Neural cell (in vitro differentiated cells): ENCODE data around the gene SLC12A9. TPM values are rescaled to one million over a fixed set of nuclear protein-coding genes. Genes with fewer than 3 reads are reported as not detected.
A peak's percentile ranks its signal among the peaks of the same experiment; 100 is the strongest.

Experiments used
- H2AFZ ChIP-seq: fragments of 200-600, 300-800 bp; sonication (generic), shearing (Covaris generic); 2 replicates; pipeline ENCODE4 v1.6.0; 2014; ENCODE audit warnings: low read depth, mild to moderate bottlenecking, antibody characterized with exemption, low read length, moderate library complexity
- H3F3A ChIP-seq: fragments of 200-600 bp; shearing (Covaris generic); 2 replicates; pipeline ENCODE4 v1.6.1; 2016; ENCODE audit warnings: mild to moderate bottlenecking, moderate library complexity, mixed read lengths, antibody characterized with exemption, low read length; ENCODE audit not compliant: insufficient read depth, poor library complexity, severe bottlenecking
- H3K27ac ChIP-seq: fragments of 200-600, 300-800 bp; sonication (generic), shearing (Covaris generic); 2 replicates; pipeline ENCODE4 v1.5.1; 2014; ENCODE audit warnings: mild to moderate bottlenecking, low read length, moderate library complexity
- H3K27me3 ChIP-seq: fragments of 300-800, 200-600 bp; sonication (generic), shearing (Covaris generic); 2 replicates; pipeline ENCODE4 v1.6.0; 2014; ENCODE audit warnings: mild to moderate bottlenecking, low read depth, low read length, moderate library complexity; ENCODE audit not compliant: insufficient read depth
- H3K36me3 ChIP-seq: fragments of 300-800, 200-600 bp; sonication (generic), shearing (Covaris generic); 2 replicates; pipeline ENCODE4 v1.5.1; 2014; ENCODE audit warnings: mild to moderate bottlenecking, antibody characterized with exemption, low read length, moderate library complexity; ENCODE audit not compliant: insufficient read depth
- H3K4me2 ChIP-seq: fragments of 300-800, 200-600 bp; sonication (generic), shearing (Covaris generic); 2 replicates; pipeline ENCODE4 v1.6.0; 2014; ENCODE audit warnings: mild to moderate bottlenecking, low read length
- H3K4me3 ChIP-seq: fragments of 300-800, 200-600 bp; sonication (generic), shearing (Covaris generic); 2 replicates; pipeline ENCODE4 v1.5.1; 2014; ENCODE audit warnings: mild to moderate bottlenecking, low read length, moderate library complexity
- H3K79me2 ChIP-seq: fragments of 200-600 bp; shearing (Covaris generic); replicated peaks from 2 replicates; pipeline ENCODE4 v1.6.0; 2014; ENCODE audit warnings: mild to moderate bottlenecking, low read length, moderate library complexity; ENCODE audit not compliant: insufficient read depth
- H3K9ac ChIP-seq: fragments of 300-800, 200-600 bp; sonication (generic), shearing (Covaris generic); 2 replicates; pipeline ENCODE4 v1.6.1; 2016; ENCODE audit warnings: mild to moderate bottlenecking, low read length, mixed read lengths
- H3K9me2 ChIP-seq: fragments of 200-600 bp; shearing (Covaris generic); 2 replicates; pipeline ENCODE4 v1.6.1; 2016; ENCODE audit warnings: mild to moderate bottlenecking, low read length, mixed read lengths; ENCODE audit not compliant: insufficient read depth
- H3K9me3 ChIP-seq: fragments of 200-600, 300-800 bp; sonication (generic), shearing (Covaris generic); 2 replicates; pipeline ENCODE4 v1.6.1; 2016; ENCODE audit warnings: mild to moderate bottlenecking, mixed run types, low read length, moderate library complexity, mixed read lengths
- H4K20me1 ChIP-seq: fragments of 200-600 bp; shearing (Covaris generic); 2 replicates; pipeline ENCODE4 v1.6.1; 2016; ENCODE audit warnings: mild to moderate bottlenecking, mixed run types; ENCODE audit not compliant: insufficient read depth
- EP300 ChIP-seq: fragments of 450-650 bp; conservative IDR thresholded peaks from 2 replicates; pipeline ENCODE4 v1.6.1; 2014; ENCODE audit warnings: antibody characterized with exemption, mild to moderate bottlenecking, moderate library complexity; ENCODE audit not compliant: poor library complexity, severe bottlenecking
- EZH2 ChIP-seq: fragments of 200-600, 300-800 bp; shearing (Covaris generic), sonication (generic); IDR thresholded peaks from 2 replicates; pipeline ENCODE4 v1.6.1; 2014; ENCODE audit warnings: antibody characterized with exemption, low read length, borderline replicate concordance, mild to moderate bottlenecking; ENCODE audit not compliant: insufficient read depth, poor library complexity, severe bottlenecking
- MXI1 ChIP-seq: fragments of 450-650 bp; conservative IDR thresholded peaks from 2 replicates; pipeline ENCODE4 v1.6.1; 2014; ENCODE audit warnings: antibody characterized with exemption, mild to moderate bottlenecking; ENCODE audit not compliant: poor library complexity, severe bottlenecking
- POLR2AphosphoS5 ChIP-seq: IDR thresholded peaks from 2 replicates; pipeline ENCODE4 v1.6.1; 2012
- RAD21 ChIP-seq: fragments of 450-650 bp; conservative IDR thresholded peaks from 2 replicates; pipeline ENCODE4 v1.6.1; 2014; ENCODE audit warnings: antibody characterized with exemption, mild to moderate bottlenecking, moderate library complexity
- SMC3 ChIP-seq: fragments of 450-650 bp; conservative IDR thresholded peaks from 2 replicates; pipeline ENCODE4 v1.6.1; 2014; ENCODE audit warnings: antibody characterized with exemption, mild to moderate bottlenecking, moderate library complexity; ENCODE audit not compliant: poor library complexity
- TAF1 ChIP-seq: IDR thresholded peaks from 2 replicates; pipeline ENCODE4 v1.6.1; 2012; ENCODE audit warnings: low read depth
- polyA plus RNA-seq: library from polyadenylated mRNA; depleted of rRNA; stranded (reverse); fragments of >200 nt; gene quantifications from 2 replicates; pipeline ENCODE4 v1.2.3, GENCODE V29; 2014
- TF ChIP-seq, protein P1 (sequence below): fragments of 450-650 bp; IDR thresholded peaks from 2 replicates; pipeline ENCODE4 v1.5.1; 2014; ENCODE audit warnings: antibody characterized with exemption, mild to moderate bottlenecking, moderate library complexity; ENCODE audit not compliant: poor library complexity, severe bottlenecking
- TF ChIP-seq, protein P2 (sequence below): IDR thresholded peaks from 2 replicates; pipeline ENCODE4 v1.6.1; 2012; ENCODE audit warnings: borderline replicate concordance

The SLC12A9 gene
- polyA plus RNA-seq, 1 donor from 2014 or later = 21.2 TPM

DNA sequence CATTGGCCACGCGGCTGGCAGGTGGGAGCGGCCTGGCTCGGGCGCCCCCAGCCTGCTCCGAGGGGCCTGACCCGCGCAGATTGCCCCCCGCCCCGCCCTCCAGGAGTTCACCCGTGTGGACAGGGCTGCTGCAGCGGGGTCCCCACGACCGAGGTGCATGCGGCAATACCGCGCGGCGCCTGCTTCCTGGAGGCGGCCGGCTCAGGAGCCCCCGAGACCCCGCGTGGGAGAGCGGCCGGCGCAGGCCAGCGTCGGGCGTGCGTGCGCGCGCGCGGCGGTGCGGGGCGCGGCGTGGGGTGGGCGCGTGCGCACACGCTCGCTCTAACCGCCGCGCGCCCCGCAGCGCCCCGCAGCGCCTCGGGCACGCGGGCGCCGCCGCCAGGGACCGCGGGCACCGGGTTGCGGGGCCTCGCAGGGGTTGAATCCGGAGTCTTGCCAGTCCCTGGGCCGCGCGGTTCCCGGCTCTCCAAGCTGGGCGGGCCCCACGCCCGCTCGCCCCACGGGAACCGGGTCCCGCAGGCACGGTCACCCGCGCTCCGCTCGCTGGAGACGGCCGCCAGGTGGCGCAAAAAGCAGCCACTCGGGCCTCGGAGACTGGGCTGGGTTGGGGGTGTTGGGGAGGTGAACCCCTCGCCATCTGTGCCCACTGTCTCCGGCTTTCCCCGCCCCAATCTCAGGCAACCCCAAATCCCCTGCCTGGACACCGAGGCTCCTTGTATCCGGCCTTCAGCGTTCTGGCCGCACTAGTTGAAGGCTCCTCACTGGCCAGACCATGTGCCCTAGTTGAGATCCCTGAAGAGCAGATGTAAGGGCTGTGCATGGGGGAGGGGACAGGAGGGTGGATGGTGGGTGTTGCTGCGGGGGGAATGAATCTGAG, 44.5 kb downstream of the SLC12A9 start:
- no peaks in the 10 kb centered on the region for H3K9me3 ChIP-seq
- H3K9me2 ChIP-seq = no peaks in the 10 kb centered on the region
- no peaks in the 10 kb centered on the region for H3K36me3 ChIP-seq
- H2AFZ ChIP-seq = peak overlapping the region; percentile 14
- H3F3A ChIP-seq = no peaks in the 10 kb centered on the region
- H3K4me2 ChIP-seq = peak overlapping the region; percentile 48
- H3K4me3 ChIP-seq = peak overlapping the region; percentile 72
- H4K20me1 ChIP-seq = no peaks in the 10 kb centered on the region
- peak; percentile 12 for TF ChIP-seq POLR2AphosphoS5
- peak; percentile 70 for TF ChIP-seq MXI1
- TF ChIP-seq TAF1 = no peak
- no peak for TF ChIP-seq EP300
- TF ChIP-seq, protein P1, sequence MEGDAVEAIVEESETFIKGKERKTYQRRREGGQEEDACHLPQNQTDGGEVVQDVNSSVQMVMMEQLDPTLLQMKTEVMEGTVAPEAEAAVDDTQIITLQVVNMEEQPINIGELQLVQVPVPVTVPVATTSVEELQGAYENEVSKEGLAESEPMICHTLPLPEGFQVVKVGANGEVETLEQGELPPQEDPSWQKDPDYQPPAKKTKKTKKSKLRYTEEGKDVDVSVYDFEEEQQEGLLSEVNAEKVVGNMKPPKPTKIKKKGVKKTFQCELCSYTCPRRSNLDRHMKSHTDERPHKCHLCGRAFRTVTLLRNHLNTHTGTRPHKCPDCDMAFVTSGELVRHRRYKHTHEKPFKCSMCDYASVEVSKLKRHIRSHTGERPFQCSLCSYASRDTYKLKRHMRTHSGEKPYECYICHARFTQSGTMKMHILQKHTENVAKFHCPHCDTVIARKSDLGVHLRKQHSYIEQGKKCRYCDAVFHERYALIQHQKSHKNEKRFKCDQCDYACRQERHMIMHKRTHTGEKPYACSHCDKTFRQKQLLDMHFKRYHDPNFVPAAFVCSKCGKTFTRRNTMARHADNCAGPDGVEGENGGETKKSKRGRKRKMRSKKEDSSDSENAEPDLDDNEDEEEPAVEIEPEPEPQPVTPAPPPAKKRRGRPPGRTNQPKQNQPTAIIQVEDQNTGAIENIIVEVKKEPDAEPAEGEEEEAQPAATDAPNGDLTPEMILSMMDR = peak; percentile 98
- TF ChIP-seq RAD21 = peak; percentile 85
- TF ChIP-seq, protein P2, sequence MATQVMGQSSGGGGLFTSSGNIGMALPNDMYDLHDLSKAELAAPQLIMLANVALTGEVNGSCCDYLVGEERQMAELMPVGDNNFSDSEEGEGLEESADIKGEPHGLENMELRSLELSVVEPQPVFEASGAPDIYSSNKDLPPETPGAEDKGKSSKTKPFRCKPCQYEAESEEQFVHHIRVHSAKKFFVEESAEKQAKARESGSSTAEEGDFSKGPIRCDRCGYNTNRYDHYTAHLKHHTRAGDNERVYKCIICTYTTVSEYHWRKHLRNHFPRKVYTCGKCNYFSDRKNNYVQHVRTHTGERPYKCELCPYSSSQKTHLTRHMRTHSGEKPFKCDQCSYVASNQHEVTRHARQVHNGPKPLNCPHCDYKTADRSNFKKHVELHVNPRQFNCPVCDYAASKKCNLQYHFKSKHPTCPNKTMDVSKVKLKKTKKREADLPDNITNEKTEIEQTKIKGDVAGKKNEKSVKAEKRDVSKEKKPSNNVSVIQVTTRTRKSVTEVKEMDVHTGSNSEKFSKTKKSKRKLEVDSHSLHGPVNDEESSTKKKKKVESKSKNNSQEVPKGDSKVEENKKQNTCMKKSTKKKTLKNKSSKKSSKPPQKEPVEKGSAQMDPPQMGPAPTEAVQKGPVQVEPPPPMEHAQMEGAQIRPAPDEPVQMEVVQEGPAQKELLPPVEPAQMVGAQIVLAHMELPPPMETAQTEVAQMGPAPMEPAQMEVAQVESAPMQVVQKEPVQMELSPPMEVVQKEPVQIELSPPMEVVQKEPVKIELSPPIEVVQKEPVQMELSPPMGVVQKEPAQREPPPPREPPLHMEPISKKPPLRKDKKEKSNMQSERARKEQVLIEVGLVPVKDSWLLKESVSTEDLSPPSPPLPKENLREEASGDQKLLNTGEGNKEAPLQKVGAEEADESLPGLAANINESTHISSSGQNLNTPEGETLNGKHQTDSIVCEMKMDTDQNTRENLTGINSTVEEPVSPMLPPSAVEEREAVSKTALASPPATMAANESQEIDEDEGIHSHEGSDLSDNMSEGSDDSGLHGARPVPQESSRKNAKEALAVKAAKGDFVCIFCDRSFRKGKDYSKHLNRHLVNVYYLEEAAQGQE = no peak
- TF ChIP-seq EZH2 = no peak
- peak; percentile 99 for TF ChIP-seq SMC3
- peak overlapping the region; percentile 70 for H3K9ac ChIP-seq
- H3K27ac ChIP-seq = no peak overlapping the region
- no peaks in the 10 kb centered on the region for H3K79me2 ChIP-seq
- H3K27me3 ChIP-seq = peaks cover 28% of the 10 kb centered on the region

DNA sequence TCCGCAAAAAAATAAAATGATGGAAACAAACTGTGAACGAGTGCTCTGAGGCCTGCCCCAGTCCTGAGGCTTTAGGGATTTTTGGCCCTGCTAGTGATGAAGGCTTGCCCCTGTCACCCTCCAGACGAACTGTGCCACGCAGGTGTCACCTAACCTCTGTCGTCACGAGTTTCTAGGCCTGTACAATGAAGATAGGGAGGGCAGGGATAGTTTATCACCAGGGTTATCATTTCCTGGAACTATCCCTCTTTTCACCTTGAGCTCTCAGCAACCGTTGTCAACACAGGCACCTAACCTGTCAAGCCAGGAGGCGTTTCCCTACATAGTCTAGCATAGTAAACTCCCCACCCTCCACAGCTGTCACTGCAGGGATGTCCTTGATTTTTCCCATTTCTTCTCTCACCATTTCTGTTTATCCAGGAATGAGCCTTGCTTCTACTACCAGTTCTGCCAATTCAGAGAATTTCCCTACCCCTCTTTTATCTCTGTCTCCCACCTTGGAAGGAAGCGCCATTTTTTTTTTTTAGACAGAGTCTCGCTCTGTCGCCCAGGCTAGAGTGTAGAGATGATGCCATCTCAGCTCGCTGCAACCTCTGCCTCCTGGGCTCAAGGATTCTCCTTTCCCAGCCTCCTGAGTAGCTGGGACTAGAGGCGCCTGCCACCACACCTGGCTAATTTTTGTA, 45.4 kb downstream of the SLC12A9 start:
- H3K79me2 ChIP-seq = no peaks in the 10 kb centered on the region
- TF ChIP-seq MXI1 (no peak), SMC3 (no peak), RAD21 (no peak), EP300 (no peak), POLR2AphosphoS5 (no peak), TAF1 (no peak), EZH2 (no peak)
- TF ChIP-seq, protein P2 = no peak
- TF ChIP-seq, protein P1 = no peak
- no peaks in the 10 kb centered on the region for H3K9me3 ChIP-seq
- H3K4me3 ChIP-seq = peak overlapping the region; percentile 72
- no peak overlapping the region for H3K27ac ChIP-seq
- H3K4me2 ChIP-seq = no peak overlapping the region
- peak overlapping the region; percentile 70 for H3K9ac ChIP-seq
- H3F3A ChIP-seq = no peaks in the 10 kb centered on the region
- peaks cover 28% of the 10 kb centered on the region for H3K27me3 ChIP-seq
- H2AFZ ChIP-seq = no peak overlapping the region
- no peaks in the 10 kb centered on the region for H3K9me2 ChIP-seq
- no peaks in the 10 kb centered on the region for H4K20me1 ChIP-seq
- H3K36me3 ChIP-seq = no peaks in the 10 kb centered on the region
